Measurements from ENCODE around the gene TUBB2B.

DNA sequence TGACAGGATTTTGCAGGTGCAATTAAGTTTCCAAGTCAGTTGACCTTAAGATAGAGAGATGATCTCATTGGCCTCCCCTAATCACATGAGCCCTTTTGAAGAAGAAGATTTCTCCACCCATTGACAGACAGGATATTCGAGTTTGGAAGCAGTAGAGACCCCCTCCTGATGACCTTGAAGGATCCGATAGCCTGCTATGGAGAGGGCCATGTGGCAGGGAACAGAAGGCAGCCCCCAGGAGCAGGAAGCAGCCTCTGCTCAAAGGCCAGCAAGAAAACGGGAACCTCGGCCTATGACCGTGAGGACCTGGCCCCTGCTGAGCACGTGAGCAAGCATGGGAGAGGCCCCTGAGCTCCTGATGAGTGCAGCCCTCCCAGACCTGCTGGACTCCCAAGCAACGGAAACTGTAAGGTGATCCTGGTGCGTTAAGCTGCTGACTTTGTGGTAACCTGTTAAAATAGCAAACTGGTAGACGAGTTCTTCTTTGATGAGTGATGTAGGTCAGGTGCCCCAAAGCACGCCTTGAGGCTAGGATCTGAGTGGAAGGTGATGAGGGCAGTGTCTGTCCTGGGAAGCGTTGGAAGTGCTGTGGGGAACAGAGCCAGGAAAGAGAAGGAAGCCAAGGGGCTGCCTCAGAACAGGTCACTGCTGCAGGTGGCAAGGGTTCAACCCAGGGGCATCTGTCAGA is 51.6 kb downstream of the TUBB2B start:
- TF ChIP-seq POLR2A (IDR thresholded peaks at IDR 0.05) (no peak), EP300 (IDR thresholded peaks at IDR 0.05) (no peak)
- TF ChIP-seq, protein P1, sequence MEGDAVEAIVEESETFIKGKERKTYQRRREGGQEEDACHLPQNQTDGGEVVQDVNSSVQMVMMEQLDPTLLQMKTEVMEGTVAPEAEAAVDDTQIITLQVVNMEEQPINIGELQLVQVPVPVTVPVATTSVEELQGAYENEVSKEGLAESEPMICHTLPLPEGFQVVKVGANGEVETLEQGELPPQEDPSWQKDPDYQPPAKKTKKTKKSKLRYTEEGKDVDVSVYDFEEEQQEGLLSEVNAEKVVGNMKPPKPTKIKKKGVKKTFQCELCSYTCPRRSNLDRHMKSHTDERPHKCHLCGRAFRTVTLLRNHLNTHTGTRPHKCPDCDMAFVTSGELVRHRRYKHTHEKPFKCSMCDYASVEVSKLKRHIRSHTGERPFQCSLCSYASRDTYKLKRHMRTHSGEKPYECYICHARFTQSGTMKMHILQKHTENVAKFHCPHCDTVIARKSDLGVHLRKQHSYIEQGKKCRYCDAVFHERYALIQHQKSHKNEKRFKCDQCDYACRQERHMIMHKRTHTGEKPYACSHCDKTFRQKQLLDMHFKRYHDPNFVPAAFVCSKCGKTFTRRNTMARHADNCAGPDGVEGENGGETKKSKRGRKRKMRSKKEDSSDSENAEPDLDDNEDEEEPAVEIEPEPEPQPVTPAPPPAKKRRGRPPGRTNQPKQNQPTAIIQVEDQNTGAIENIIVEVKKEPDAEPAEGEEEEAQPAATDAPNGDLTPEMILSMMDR (IDR thresholded peaks at IDR 0.05): no peak
